ENCODE data around the gene JPT1.

The JPT1 gene, protein sequence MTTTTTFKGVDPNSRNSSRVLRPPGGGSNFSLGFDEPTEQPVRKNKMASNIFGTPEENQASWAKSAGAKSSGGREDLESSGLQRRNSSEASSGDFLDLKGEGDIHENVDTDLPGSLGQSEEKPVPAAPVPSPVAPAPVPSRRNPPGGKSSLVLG
- 47.8 to 54.1 (median 48.8) reads per million in 3 donors for total RNA-seq

DNA sequence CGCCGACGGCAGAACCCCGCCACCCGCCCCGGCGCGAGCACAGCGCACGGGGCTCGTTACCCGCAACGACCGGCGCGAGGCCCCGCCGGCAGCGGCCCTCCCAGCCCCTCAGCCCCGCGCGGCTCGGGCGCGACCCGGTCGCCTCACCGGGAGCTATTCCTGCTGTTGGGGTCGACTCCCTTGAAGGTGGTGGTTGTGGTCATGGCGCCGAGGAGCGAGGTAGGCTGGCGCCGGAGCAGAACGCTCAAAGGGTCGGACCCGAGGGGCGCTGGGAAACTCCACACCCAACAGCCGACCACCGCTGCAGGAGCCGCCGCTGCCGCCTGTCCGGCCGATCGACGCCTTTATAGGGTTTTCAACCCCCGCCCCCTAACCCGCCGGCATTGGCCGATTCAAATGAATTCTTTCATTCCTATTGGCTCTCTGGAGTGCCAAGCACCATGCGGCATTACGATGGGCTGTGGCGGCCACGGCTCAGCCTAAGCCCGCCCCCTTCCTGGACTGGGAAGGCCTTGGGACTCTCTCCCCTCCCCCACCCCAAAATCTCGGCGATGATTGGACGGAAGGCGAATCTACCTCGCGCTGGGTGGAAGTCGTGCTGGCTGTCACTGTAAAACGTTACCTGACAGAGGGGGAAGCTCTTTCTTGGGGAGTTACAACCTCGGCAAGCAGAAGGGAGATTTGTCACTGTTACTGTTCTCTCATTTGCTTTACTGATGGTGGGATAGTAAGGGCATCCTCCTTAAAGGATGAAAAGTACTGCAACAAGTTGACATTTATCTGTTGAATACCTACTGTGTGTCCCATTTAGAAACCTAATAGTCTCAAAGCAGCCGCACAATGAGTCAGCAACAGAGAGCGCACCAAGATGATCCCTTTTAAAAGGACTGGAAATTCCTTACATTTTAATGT lies at the start of gene JPT1:
Gene JPT1 (minus strand): TSS at position 318 of the 912 bp plus-strand sequence. CDS start 115 bp downstream, at position 203.
- H3K27me3 ChIP-seq (replicated peaks; ENCODE audit: control insufficient read depth, insufficient read depth, low read length, poor library complexity, severe bottlenecking), result no peaks in the 10 kb centered on the region
- H3K27ac ChIP-seq (ENCODE audit: insufficient read depth, low read length, poor library complexity, severe bottlenecking), result peak within 1 kb of the TSS; percentile 74
- H3K4me3 ChIP-seq (ENCODE audit: insufficient read depth, low read depth, low read length, poor library complexity, severe bottlenecking), result peak within 1 kb of the TSS; percentile 84
- no peaks in the 10 kb centered on the region for H3K9me3 ChIP-seq (ENCODE audit: control insufficient read depth, low read length)
- peak; percentile 96 to 98 (median 97) for DNase-seq
- peaks cover 7% of the 10 kb centered on the region for H3K4me1 ChIP-seq (ENCODE audit: control insufficient read depth, insufficient read depth, low read length, poor library complexity, severe bottlenecking)
- no peaks in the 10 kb centered on the region for H3K36me3 ChIP-seq (ENCODE audit: control insufficient read depth, insufficient read depth, low read length)

DNA sequence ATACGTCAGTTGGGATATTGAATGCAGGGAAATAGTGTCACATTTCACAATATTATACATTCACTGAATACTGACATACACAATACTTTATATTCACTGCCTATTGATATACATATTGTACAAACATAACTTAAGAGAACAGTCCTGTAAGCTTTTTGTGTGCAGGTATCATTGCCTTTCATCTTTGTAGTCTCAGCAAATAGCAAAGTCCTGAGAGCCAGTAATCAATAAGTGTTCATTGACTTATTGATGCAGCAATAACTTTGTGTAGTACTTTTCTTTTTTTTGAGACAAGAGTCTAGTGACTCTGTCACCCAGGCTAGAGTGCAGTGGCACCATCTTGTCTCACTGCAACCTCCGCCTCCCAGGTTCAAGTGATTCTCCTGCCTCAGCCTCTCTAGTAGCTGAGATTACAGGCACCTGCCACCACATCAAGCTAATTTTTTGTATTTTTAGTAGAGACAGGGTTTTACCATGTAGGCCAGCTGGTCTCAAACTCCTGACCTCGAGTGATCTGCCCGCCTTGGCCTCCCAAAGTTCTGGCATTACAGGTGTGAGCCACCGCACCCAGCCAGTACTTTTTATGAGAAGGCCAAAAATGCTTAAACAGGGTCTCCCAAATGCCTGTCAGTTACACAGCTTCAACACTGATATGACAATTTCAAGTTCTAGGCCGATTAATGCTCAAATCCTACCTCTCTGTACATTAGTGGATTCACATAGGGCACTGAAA lies 45.7 kb upstream of the JPT1 start:
- no peaks in the 10 kb centered on the region for H3K36me3 ChIP-seq (ENCODE audit: control insufficient read depth, insufficient read depth, low read length)
- no peak overlapping the region for H3K4me3 ChIP-seq (ENCODE audit: insufficient read depth, low read depth, low read length, poor library complexity, severe bottlenecking)
- H3K4me1 ChIP-seq (ENCODE audit: control insufficient read depth, insufficient read depth, low read length, poor library complexity, severe bottlenecking), result no peaks in the 10 kb centered on the region
- no peak for DNase-seq
- no peaks in the 10 kb centered on the region for H3K27me3 ChIP-seq (replicated peaks; ENCODE audit: control insufficient read depth, insufficient read depth, low read length, poor library complexity, severe bottlenecking)
- H3K27ac ChIP-seq (ENCODE audit: insufficient read depth, low read length, poor library complexity, severe bottlenecking), result no peak overlapping the region
- no peaks in the 10 kb centered on the region for H3K9me3 ChIP-seq (ENCODE audit: control insufficient read depth, low read length)

DNA sequence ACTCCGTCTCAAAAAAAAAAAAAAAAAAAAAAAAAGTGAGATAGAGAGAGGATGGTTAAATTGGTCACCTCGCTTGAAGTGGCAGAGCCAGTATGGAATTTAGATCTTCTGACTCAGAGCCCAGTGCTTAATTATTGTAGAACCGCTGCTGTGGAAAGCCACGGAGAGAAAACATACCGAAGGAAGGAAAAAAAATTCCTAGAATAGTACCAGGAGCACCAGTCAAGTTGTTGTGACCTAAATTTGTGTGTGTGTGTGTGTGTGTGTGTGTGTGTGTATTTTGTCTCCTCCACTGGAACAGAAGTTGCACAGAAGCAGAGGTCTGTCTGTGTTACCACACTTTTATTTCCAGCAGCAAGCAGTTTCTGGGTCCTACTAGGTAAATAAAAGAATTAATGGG lies 40.6 kb upstream of the JPT1 start:
- no peaks in the 10 kb centered on the region for H3K9me3 ChIP-seq (ENCODE audit: control insufficient read depth, low read length)
- no peak overlapping the region for H3K4me3 ChIP-seq (ENCODE audit: insufficient read depth, low read depth, low read length, poor library complexity, severe bottlenecking)
- no peak for DNase-seq
- H3K27ac ChIP-seq (ENCODE audit: insufficient read depth, low read length, poor library complexity, severe bottlenecking), result no peak overlapping the region
- no peaks in the 10 kb centered on the region for H3K4me1 ChIP-seq (ENCODE audit: control insufficient read depth, insufficient read depth, low read length, poor library complexity, severe bottlenecking)
- H3K27me3 ChIP-seq (replicated peaks; ENCODE audit: control insufficient read depth, insufficient read depth, low read length, poor library complexity, severe bottlenecking), result no peaks in the 10 kb centered on the region
- no peaks in the 10 kb centered on the region for H3K36me3 ChIP-seq (ENCODE audit: control insufficient read depth, insufficient read depth, low read length)

DNA sequence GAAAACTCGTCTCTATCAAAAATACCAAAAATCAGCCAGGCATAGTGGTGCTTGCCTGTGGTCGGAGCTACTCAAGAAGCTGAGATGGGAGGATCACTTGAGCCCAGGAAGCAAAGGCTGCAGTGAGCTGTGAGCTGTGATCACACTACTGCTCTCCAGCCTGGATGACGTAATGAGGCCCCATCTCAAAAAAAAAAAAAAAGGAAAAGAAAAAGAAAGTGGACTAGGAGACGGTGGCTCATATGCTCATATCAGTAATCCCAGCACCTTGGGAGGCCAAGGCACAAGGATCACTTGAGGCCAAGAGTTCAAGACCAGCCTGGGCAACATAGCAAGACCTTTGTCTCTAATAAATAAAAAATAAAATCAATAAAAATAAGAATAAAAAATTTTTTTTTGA lies 37.3 kb upstream of the JPT1 start:
- no peaks in the 10 kb centered on the region for H3K36me3 ChIP-seq (ENCODE audit: control insufficient read depth, insufficient read depth, low read length)
- H3K4me1 ChIP-seq (ENCODE audit: control insufficient read depth, insufficient read depth, low read length, poor library complexity, severe bottlenecking), result no peaks in the 10 kb centered on the region
- no peaks in the 10 kb centered on the region for H3K27me3 ChIP-seq (replicated peaks; ENCODE audit: control insufficient read depth, insufficient read depth, low read length, poor library complexity, severe bottlenecking)
- no peaks in the 10 kb centered on the region for H3K9me3 ChIP-seq (ENCODE audit: control insufficient read depth, low read length)
- no peak overlapping the region for H3K4me3 ChIP-seq (ENCODE audit: insufficient read depth, low read depth, low read length, poor library complexity, severe bottlenecking)
- DNase-seq, result no peak
- no peak overlapping the region for H3K27ac ChIP-seq (ENCODE audit: insufficient read depth, low read length, poor library complexity, severe bottlenecking)

DNA sequence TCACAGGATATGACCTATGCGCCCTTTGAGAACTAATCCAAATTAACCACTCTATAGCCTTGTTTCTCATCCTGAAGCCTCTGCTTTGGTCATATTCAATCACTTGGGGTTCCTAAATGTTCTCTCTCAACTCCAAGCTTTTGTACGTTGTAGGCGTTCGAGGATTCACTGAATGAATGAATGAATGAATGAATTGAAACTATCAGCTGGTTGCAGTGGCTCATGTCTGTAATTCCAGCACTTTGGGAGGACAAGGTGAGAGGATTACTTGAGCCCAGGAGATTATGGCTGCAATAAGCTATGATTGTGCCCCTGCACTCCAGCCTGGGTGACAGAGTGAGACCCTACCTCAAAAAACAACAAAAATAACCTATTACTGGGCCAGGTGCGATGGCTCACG lies 34.3 kb upstream of the JPT1 start:
- Histone ChIP-seq H3K4me1 (ENCODE audit: control insufficient read depth, insufficient read depth, low read length, poor library complexity, severe bottlenecking) (peaks cover 2% of the 10 kb centered on the region), H3K27me3 (replicated peaks; ENCODE audit: control insufficient read depth, insufficient read depth, low read length, poor library complexity, severe bottlenecking) (no peaks in the 10 kb centered on the region), H3K9me3 (ENCODE audit: control insufficient read depth, low read length) (no peaks in the 10 kb centered on the region), H3K36me3 (ENCODE audit: control insufficient read depth, insufficient read depth, low read length) (no peaks in the 10 kb centered on the region), H3K27ac (ENCODE audit: insufficient read depth, low read length, poor library complexity, severe bottlenecking) (no peak overlapping the region), H3K4me3 (ENCODE audit: insufficient read depth, low read depth, low read length, poor library complexity, severe bottlenecking) (no peak overlapping the region)
- no peak for DNase-seq

DNA sequence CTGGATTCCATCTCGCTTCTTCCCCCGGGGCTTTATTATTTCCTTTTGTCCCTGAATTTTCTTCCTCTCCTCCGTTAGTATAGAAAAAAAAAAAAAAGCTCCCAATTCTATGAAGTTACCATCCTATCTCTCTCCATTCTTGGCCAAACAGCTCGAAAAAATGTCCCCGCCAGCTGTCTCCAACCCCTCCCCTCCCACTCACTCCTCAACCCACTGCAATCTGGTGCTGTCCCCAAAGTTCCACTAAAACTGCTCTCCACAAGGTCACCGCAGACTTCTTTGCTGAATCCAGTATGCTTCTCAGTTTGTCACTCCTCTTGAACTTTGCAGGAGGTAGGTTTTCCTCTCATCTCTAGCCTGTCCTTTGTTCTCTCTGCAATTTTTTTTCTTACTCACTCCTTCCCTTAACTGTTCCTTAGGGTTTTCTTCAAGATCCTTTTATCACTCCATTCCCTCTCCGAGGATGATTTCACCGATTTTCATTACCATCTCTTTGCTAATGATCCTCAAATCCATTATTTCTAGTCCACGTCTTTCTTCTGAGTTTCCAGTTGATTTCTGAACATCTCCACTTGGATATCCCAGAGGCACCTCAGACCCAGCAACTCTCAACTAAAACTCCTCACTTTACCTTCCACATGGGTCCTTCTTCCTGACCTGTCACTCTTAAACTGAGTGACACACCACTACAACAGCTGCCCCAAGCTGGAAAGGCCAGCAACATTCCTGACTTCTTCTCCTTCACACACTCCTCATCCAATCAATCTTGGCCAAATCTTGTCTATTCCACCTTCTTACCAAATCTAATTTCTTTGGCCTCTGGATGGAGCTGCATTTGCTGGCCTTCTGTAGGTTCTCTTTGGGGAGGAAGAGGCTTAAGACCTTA lies 29.9 kb upstream of the JPT1 start:
- Histone ChIP-seq H3K9me3 (ENCODE audit: control insufficient read depth, low read length) (no peaks in the 10 kb centered on the region), H3K4me1 (ENCODE audit: control insufficient read depth, insufficient read depth, low read length, poor library complexity, severe bottlenecking) (peaks cover 12% of the 10 kb centered on the region), H3K27me3 (replicated peaks; ENCODE audit: control insufficient read depth, insufficient read depth, low read length, poor library complexity, severe bottlenecking) (no peaks in the 10 kb centered on the region), H3K4me3 (ENCODE audit: insufficient read depth, low read depth, low read length, poor library complexity, severe bottlenecking) (no peak overlapping the region), H3K36me3 (ENCODE audit: control insufficient read depth, insufficient read depth, low read length) (no peaks in the 10 kb centered on the region), H3K27ac (ENCODE audit: insufficient read depth, low read length, poor library complexity, severe bottlenecking) (no peak overlapping the region)
- DNase-seq, result no peak

DNA sequence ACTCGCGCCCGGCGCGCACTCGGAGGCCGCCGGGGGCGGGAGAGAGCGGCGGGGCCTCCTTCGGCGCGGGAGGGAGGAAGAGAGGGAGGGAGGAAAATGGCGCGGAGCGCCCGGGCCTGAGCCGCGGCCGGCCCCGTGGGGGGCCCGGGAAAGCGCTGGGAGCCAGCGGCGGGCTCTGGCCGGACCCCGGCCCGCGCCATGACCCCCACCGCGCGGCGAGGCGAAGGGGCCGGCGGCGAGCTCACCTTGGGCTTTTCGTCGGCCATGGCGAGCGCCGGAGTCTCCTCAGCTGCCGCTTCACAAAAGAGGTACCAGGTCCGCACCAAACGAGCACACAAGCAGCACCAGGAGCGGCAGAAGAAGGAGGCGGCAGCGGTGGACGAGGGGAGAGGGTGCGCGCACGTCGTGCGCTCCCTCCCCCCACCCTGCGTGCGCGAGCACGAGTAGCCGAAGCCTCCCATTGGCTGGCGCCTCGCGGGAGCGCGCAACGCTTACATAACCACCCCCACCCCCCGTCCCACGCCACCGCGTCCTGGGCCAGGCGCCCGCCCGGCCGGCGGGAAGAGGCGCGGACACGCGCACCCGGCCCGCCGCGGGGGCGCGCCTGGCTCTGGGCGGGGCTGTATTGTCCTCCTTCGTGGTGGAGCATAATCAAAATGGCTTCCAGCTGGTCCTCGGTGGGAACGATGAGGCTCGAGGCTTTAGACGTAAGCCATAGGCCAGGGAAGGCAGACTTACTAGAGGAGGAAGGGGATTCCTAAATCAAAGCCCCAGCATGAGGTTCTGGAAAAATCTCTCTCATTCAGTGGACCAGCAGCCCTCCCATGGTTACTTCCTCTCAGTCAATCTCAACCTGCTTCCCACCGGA lies 28.5 kb upstream of the JPT1 start, which contains the start of gene SUMO2:
Gene SUMO2 (minus strand): TSS at position 391 of the 868 bp plus-strand sequence. CDS start 125 bp downstream, at position 266.
- H3K27me3 ChIP-seq (replicated peaks; ENCODE audit: control insufficient read depth, insufficient read depth, low read length, poor library complexity, severe bottlenecking), result no peaks in the 10 kb centered on the region
- H3K4me1 ChIP-seq (ENCODE audit: control insufficient read depth, insufficient read depth, low read length, poor library complexity, severe bottlenecking), result peaks cover 12% of the 10 kb centered on the region
- DNase-seq, result peak; percentile 91 to 93 (median 92)
- H3K27ac ChIP-seq (ENCODE audit: insufficient read depth, low read length, poor library complexity, severe bottlenecking), result peak within 1 kb of the TSS; percentile 92
- peak within 1 kb of the TSS; percentile 74 for H3K4me3 ChIP-seq (ENCODE audit: insufficient read depth, low read depth, low read length, poor library complexity, severe bottlenecking)
- peaks cover 8% of the 10 kb centered on the region for H3K36me3 ChIP-seq (ENCODE audit: control insufficient read depth, insufficient read depth, low read length)
- H3K9me3 ChIP-seq (ENCODE audit: control insufficient read depth, low read length), result no peaks in the 10 kb centered on the region

DNA sequence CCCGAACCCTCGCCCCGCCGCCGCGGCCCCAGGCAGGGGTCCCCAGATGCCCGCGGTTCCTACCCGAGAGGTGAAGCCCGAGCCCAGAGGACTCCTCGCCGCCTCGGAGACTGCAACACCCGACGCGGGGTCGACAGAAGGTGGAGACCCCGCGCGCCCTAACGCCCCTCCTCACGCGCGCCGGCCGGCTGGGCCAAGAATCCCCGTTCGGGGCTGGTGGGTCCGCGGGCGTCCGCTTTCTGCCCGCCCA lies 27.9 kb upstream of the JPT1 start:
- Histone ChIP-seq H3K27ac (ENCODE audit: insufficient read depth, low read length, poor library complexity, severe bottlenecking) (peak overlapping the region; percentile 92), H3K36me3 (ENCODE audit: control insufficient read depth, insufficient read depth, low read length) (peaks cover 8% of the 10 kb centered on the region), H3K9me3 (ENCODE audit: control insufficient read depth, low read length) (no peaks in the 10 kb centered on the region), H3K4me1 (ENCODE audit: control insufficient read depth, insufficient read depth, low read length, poor library complexity, severe bottlenecking) (peaks cover 12% of the 10 kb centered on the region), H3K4me3 (ENCODE audit: insufficient read depth, low read depth, low read length, poor library complexity, severe bottlenecking) (peak overlapping the region; percentile 74), H3K27me3 (replicated peaks; ENCODE audit: control insufficient read depth, insufficient read depth, low read length, poor library complexity, severe bottlenecking) (no peaks in the 10 kb centered on the region)
- DNase-seq, result no peak

All from effector memory CD4-positive, alpha-beta T cell (primary cell).